NCI-H2107 (cell line): ENCODE results near the gene CC2D2A.

Experiments used
- DNase-seq: peaks from one replicate; lab custom pipeline; 2025; lab: John Stamatoyannopoulos, UW

Gene CC2D2A

GRCh38 chr4:15649914-15650545, 180.3 kb downstream of the CC2D2A start:
- DNase-seq, result no peak
